Forelimb muscle (tissue), 1 donor: ENCODE results near the gene APBA2. TPM values are rescaled to one million over a fixed set of nuclear protein-coding genes. Genes with fewer than 3 reads are reported as not detected.

ENCODE experiments used
- DNase-seq: peaks from one replicate; pipeline ENCODE4 v3.0.0-alpha.2; 2013; ENCODE audit warnings: low read depth
- polyA plus RNA-seq: library from polyadenylated mRNA; unstranded; fragments of 120-200 nt; gene quantifications from one replicate; pipeline ENCODE4 v1.2.1, GENCODE V29; 2013; ENCODE audit not compliant: insufficient read length

Gene APBA2
- polyA plus RNA-seq, 1 donor = 3.9 TPM

GRCh38 chr15:29103824-29104565 lies 218.2 kb downstream of the APBA2 start:
- DNase-seq = peak; percentile 29

DNA sequence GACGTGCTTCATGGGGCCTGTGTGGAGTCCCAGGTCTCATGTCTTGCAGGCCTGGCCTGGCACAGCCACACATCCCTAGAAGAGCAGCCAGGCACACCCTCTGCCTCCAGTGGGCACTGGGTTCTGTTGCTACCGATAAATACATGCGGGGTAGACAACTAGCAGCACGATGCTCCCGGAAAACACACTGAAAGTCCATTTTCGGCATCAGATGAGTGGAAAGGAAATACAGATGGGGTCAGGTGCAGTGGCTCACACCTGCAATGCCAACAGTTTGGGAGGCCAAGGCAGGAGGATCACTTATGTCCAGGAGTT lies 218.7 kb downstream of the APBA2 start:
- DNase-seq = no peak

GRCh38 chr15:29105151-29105854 lies 219.5 kb downstream of the APBA2 start:
- no peak for DNase-seq

- no peak for DNase-seq
These were observed 220.3 kb downstream of the APBA2 start for GRCh38 chr15:29106116-29106515.

GRCh38 chr15:29106551-29107290 lies 220.9 kb downstream of the APBA2 start:
- no peak for DNase-seq

DNA sequence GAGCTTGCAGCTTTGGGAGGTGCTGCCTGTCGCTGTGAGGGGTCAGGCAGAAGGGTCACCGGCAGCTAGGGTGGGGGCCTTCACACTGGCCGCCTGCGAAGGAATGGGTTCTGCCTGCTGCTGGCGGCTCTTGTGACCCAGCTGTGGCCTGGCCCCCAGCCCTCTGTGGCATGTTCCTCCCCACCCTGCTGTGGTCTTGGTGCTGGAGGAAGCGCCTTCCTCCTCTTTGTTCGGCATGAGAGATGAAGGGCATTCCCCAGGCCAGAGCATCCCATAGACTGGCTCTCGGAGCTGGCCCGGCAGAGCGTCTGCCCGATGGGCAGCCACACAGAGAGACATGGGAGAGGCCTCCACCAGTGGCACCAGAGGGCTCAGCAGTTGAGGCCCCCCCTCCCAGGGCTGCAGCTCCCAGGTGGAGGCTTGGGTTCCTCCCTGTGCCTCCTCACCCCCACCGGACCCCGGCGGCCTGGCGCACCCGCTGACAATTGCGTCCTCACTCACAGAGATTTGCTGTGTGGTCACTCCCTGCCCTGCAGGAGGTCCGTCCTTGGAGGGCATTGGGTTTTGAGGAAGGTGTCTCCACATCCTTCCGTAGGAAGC lies 221.6 kb downstream of the APBA2 start:
- DNase-seq = no peak

DNA sequence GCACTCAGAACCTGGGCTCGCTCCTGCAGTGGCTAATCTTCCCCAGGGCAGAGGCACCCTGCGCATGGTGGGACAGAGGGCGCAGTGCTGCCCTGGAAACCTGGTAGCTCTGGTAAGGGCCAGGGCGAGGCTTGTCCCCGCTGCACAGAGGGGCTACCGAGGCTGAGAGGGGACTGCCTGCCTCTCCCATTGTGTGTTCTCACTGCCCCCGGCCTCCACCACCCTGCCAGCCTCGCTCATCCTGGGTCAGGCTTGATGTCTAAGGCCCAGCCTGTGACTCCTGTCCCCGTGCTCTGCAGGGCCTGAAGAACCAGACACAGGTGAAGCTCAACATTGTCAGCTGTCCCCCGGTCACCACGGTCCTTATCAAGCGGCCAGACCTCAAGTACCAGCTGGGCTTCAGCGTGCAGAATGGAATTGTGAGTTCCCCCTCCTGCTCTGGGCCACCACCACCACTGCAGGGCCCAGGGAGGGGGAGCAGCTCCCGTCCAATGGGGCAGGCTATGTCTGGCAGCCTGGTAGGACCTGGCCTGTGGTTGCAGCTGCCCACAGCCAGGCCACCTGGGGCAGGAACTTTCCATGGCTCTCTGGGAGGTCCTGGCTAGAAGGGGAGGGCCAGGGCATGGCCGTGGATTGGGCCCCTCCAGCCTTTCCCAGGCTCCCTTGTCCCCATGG lies 222.3 kb downstream of the APBA2 start:
- no peak for DNase-seq

DNA sequence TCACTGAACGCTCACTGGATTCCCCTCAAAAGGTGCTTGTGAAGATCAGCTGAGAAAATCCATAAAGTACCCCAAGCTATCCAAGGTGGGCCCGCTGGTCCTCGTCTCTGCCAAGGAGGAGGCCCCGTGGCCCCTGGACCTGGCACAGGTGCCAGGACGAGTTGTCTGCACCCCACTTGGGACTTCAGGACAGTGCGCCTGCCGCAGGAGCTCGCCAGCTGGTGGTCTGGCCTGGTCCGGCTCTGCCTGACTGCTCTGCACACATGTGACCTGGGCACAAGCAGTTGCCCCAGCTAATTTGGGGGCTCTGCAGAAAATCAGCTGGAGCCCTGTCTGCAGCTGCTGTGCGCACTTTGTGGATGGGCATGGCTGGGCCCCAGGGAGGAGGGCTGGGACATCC lies 224.0 kb downstream of the APBA2 start:
- DNase-seq = no peak

DNA sequence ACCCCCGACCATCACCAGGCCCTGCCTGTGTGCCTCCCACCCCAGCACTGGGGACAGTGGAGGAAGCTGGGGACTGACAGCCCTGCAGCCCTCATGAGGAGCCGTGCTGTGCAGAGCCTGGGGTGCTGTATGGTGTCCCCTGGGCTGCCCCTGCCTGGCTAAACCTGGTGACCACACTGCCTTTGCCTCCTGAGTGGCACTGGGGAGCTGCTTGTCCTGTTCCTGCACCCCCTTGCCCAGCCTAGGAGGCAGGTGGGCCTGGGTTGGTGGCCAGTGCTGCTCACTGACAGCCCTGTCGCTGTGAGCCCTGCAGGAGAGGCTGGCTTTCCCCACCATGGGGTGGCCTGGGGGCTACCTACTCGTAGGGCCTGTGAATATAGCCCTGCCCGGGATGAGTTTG lies 224.4 kb downstream of the APBA2 start:
- DNase-seq = no peak

DNA sequence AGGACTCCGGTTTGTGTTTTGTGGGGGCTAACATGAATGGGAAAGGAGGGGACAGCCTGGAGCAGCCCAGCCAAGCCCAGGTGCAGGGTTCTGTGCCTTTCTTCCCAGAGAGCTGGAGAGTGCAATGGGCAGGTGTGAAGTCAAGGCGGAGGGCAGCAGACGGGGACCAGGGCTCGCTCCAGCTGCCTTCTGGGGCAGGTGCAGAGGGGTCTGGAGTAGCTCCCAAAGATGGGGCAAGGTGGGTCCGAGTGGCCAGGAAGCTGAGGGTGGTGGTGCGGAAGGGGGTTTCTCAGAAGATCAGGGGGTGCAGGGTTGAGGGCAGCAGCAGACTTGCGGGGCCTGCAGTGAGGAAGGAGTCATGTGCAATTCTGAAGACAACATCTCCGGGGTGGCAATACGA lies 225.0 kb downstream of the APBA2 start:
- no peak for DNase-seq

DNA sequence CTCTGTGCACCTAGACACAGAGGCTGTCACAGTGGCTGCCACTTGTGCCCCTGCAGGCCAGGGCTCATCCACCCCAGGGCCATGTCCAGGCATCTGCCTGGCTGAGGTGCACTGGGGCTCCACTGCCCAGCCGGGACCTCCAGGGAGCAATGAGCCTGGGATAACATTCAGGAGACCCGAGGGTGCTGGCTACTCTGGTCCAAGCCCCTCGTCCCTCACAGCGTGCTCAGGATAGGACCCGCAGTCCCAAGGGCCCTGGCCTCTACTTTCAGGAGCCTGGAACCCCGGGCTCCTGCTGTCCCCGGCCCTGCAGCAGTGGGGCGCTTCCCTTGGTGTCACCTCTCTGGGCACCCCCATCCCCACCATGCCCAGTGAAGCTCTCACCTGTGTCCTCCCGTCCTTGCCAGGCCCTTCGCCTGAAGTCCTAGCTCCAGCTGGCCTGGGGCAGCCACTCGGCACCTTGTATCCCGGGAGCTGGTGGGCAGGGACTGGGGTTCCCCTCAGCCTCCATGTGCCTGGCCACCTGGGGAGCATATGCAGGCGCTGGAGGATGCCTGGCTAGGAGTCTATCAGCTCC lies 226.0 kb downstream of the APBA2 start:
- no peak for DNase-seq

DNA sequence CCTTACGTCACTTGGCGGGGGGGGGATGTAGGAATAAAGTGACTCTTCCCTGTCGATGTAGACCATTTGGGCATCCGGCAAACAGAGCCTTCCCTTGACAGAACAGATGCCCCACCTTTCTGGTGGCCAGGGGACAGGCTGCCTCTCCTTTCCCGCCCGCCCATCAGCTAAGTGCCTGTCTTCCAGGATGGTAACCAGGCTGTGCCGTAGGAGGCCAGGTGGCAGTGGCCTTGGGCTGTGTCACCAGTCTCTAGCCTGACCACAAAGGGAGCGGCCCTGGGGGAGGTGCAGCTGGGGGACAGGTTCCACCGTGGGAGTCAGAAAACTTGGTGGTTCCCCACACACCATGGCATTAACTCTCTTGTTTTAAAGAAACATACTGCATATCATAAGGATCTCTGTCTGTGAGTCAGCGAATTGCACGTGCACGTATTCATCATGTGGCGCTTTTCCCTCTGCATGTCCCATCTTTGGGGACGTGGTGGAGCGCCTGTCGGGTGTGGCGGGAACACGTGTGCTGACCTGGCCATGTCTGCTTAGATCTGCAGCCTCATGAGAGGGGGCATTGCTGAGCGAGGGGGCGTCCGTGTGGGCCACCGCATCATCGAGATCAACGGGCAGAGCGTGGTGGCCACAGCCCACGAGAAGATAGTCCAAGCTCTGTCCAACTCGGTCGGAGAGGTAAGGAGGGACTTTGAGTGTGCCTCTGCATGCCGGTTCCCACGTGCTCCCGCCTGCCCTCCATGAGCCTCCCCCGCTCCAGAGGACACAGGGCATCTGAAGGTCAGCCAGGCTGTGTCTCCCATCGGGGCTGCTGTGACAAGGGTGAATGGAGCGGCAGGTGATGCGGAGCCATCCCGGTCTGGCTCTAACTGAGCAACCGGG lies 227.8 kb downstream of the APBA2 start:
- DNase-seq = no peak

DNA sequence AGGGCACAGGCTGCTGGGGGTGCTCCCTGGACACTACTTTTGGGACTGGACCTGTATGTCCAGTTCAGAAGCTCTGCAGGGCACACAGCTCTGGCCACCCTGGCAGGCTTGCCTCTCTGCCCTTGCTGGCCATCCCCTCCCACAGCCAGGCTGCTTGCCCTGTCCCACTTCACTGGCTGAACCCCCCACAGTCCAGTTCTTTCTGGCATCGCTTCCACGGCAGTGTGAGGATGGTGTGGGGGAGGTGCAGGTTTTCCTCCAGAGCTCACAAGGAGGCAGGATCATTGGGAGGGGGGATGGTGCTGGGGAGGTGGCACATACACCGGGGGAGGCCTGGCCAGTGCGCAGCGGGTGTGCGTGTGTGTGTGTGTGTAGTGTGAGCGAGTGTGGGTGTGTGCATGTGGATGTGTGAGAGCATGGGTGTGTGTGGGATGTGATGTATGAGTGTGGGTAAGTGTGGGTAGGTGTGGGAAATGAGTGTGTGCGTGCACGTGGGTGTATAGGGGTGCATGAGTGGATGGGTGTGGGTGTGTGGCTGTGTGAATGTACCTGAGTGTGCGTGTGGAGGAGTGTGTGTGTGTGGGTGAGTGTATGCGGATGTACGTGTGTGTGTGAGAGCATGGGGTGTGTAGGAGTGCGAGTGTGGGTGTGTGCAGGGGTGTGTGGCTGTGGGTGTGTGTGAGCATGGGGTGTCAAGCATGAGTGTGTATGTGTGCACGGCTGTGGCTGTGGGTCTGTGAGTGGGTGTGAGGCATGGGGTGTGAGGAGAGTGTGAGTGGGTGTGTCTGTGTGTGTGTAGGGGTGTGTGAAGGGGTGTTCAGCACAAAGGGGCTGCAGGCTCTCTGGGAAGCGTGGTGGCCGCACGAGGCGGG lies 228.7 kb downstream of the APBA2 start:
- DNase-seq = no peak

DNA sequence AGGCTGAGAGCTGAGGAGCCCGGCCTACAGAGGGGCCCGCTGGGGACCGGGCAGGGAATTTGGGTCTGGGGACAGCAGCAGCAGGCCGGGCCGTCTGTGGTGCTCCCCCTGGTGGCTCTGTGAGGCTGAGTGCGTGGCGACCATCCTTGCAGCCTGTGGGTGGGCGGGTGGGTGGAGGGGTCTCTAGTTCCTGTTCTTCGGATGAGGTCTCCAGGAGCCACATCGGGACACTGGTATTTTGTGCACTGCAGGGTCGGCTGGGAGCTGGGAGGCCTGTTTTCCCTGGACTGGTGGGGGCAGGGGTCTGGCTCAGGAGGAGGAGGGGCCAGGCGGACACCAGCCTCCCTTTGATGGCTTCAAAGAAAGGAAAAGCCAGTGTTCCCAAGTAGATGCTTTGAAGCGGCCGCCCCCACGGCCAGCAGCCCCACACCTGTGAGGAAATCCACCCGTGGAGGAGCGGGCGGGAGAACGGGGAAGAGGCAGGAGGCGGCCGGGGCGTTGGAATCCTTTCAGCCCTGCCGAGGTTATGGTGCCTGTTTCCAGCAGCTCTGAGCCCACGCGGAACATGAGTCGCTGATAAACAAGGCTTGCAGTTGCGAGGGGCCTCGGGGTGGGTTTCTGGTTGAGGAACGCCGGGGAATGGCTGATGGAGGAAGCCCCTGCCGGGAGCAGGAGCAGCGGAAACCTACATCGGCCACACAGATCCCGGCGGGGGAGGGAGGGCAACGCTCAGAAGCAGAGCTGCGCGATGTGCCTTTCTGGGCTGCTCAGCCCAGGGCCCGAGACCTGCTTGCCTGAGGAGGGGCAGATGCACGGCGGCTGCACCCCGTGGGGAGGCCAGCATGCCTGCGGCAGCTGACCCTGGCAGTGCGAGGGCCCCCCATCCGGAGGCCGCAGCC lies 229.6 kb downstream of the APBA2 start:
- no peak for DNase-seq

GRCh38 chr15:29116970-29117700 lies 231.4 kb downstream of the APBA2 start:
- no peak for DNase-seq

GRCh38 chr15:29117778-29118177 lies 232.0 kb downstream of the APBA2 start:
- no peak for DNase-seq

GRCh38 chr15:29119847-29120246 lies 234.1 kb downstream of the APBA2 start:
- no peak for DNase-seq
